Prostate gland (tissue), 2 donors: ENCODE measurements around the gene AVPR1B. TPM values are rescaled to one million over a fixed set of nuclear protein-coding genes. Genes with fewer than 3 reads are reported as not detected.

Experiments used
- DNase-seq: peaks from one replicate; pipeline ENCODE4 v3.0.0-alpha.2; 2019; ENCODE audit warnings: low spot score
- H3K27ac ChIP-seq, 2 donors: fragments of 200-600 bp; sonication (generic); 2 replicates each; pipeline ENCODE4 v1.5.1; 2017 to 2019
- H3K27me3 ChIP-seq: fragments of 200-600 bp; sonication (generic); replicated peaks from 2 replicates; pipeline ENCODE4 v1.5.1; 2019; ENCODE audit not compliant: insufficient read depth
- H3K36me3 ChIP-seq, 2 donors: fragments of 200-600 bp; sonication (generic); 1 replicate in 1 of 2; 2 replicates in 1 of 2; pipeline versions ENCODE4 v1.5.1 to v1.8.1; 2017 to 2019
- H3K4me1 ChIP-seq: fragments of 200-600 bp; sonication (generic); replicated peaks from 2 replicates; pipeline ENCODE4 v1.5.1; 2019
- H3K4me3 ChIP-seq, 2 donors: fragments of 200-600 bp; sonication (generic); 2 replicates each; pipeline ENCODE4 v1.5.1; 2017 to 2019
- H3K9me3 ChIP-seq: fragments of 200-600 bp; sonication (generic); 2 replicates; pipeline ENCODE4 v1.5.1; 2017
- POLR2A ChIP-seq: fragments of 450-650 bp; IDR thresholded peaks from one replicate; pipeline ENCODE4 v1.6.1; 2016; ENCODE audit warnings: antibody characterized with exemption, mild to moderate bottlenecking
- POLR2AphosphoS5 ChIP-seq: sonication (generic); formaldehyde crosslinking; IDR thresholded peaks from one replicate; pipeline ENCODE4 v1.6.1; 2017; ENCODE audit warnings: antibody characterized with exemption
- WGBS: methylation state at CpG from one replicate; pipeline ENCODE4 v1.1.5; 2018; 5-methylcytosine and 5-hydroxymethylcytosine counted together
- intact Hi-C: fragments of 100-400 bp; cut with DNase I; formaldehyde crosslinking; loops from one replicate; pipeline ENCODE4 v1.14.2; 2022
- total RNA-seq, 2 donors: library from RNA; depleted of rRNA; stranded (reverse); fragments of >200 nt; gene quantifications; one replicate each; pipeline ENCODE4 v1.1.0, GENCODE V29; 2016
- TF ChIP-seq, protein P1 (sequence below), 4 experiments: fragments of 200-600 bp in 2 of 4; fragments of 450-650 bp in 2 of 4; sonication (generic) in 2 of 4; IDR thresholded peaks; 1 replicate in 3 of 4; 2 replicates in 1 of 4; pipeline ENCODE4 v1.5.1; 2016 to 2019; ENCODE audit warnings: antibody characterized with exemption in 4 of 4, mild to moderate bottlenecking in 2 of 4, moderate library complexity in 2 of 4

Gene AVPR1B
- total RNA-seq, 2 donors from 2014 or later: not detected

DNA sequence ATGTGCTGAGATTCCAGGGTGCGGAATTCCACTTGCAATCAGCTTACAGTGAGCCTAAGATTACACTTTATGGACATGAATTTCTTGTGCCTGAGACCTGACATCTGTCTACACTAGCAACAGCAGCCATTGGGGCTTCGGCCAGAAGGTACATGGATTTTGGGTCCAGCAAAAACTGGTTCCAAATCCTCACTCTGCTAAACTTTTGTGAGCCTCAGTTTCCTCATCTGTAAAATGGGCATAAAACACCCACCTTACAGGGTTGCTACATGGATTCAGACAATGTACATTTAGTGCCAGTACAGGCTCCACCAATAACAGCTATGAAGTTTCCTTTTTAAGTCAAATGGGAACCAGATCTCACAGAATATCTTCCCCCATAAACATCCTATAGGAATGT is 33.4 kb downstream of the AVPR1B start:
- 88% methylated on average over 2 of the region's 2 CpGs for WGBS
- no peaks in the 10 kb centered on the region for H3K4me1 ChIP-seq

DNA sequence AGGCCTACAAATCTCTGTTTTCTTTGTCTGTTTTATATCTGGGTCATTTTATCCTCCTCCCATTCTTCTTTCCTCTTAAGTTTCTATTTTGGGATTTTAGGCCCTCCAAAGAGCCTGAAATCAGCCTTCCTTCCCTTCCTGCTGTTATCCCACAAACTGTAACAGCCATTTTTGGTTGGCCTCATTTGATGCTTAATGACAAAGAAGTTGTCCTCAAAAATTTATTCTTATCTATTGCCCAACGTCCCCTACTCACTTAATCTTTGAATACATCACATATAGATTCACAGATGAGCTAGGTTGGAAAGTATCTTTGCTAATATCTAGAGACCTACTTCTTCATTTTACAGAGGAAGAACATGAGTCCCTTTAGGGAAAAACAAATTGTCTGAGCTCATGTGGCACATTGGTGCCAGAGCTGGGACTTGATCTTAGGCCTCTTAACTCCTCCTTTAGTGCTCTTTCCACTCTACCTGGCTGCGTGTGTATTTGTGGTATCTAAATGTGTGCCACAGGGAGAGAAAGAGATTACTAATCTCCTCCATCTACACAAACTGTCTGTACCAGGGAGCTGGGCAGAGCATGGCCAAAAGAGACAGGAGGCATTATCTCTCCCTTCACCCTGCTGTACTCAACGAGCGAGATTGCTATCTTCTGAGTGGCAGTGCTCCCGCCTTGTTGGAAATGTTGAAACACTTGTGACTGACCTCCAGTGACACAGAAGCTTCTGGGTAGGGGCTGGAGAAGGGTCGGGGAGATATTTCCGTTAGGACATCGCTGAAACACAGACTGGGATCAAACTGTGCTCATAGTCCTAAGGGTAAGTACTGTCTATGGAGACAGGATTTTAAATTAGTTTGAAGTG is 34.1 kb downstream of the AVPR1B start:
- H3K4me3 ChIP-seq: no peak overlapping the region
- no peaks in the 10 kb centered on the region for H3K36me3 ChIP-seq
- 66% methylated on average over 8 of the region's 8 CpGs for WGBS
- no peak overlapping the region for H3K27ac ChIP-seq
- H3K9me3 ChIP-seq: no peaks in the 10 kb centered on the region
- intact Hi-C loops: no loop called here
- H3K27me3 ChIP-seq: no peaks in the 10 kb centered on the region
- DNase-seq: no peak
- no peak for TF ChIP-seq POLR2AphosphoS5
- TF ChIP-seq POLR2A: no peak
- TF ChIP-seq, protein P1, sequence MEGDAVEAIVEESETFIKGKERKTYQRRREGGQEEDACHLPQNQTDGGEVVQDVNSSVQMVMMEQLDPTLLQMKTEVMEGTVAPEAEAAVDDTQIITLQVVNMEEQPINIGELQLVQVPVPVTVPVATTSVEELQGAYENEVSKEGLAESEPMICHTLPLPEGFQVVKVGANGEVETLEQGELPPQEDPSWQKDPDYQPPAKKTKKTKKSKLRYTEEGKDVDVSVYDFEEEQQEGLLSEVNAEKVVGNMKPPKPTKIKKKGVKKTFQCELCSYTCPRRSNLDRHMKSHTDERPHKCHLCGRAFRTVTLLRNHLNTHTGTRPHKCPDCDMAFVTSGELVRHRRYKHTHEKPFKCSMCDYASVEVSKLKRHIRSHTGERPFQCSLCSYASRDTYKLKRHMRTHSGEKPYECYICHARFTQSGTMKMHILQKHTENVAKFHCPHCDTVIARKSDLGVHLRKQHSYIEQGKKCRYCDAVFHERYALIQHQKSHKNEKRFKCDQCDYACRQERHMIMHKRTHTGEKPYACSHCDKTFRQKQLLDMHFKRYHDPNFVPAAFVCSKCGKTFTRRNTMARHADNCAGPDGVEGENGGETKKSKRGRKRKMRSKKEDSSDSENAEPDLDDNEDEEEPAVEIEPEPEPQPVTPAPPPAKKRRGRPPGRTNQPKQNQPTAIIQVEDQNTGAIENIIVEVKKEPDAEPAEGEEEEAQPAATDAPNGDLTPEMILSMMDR (IDR thresholded peaks at IDR 0.05): no peak
- H3K4me1 ChIP-seq: no peaks in the 10 kb centered on the region

More for the DNA sequence above, 33.4 kb downstream of the AVPR1B start:
- Histone ChIP-seq H3K9me3 (no peaks in the 10 kb centered on the region), H3K4me3 (no peak overlapping the region), H3K27me3 (no peaks in the 10 kb centered on the region), H3K36me3 (no peaks in the 10 kb centered on the region), H3K27ac (no peak overlapping the region)
- intact Hi-C loops: no loop called here
- DNase-seq: no peak
- TF ChIP-seq POLR2A (no peak), POLR2AphosphoS5 (no peak)
- TF ChIP-seq, protein P1 (IDR thresholded peaks at IDR 0.05): no peak

DNA sequence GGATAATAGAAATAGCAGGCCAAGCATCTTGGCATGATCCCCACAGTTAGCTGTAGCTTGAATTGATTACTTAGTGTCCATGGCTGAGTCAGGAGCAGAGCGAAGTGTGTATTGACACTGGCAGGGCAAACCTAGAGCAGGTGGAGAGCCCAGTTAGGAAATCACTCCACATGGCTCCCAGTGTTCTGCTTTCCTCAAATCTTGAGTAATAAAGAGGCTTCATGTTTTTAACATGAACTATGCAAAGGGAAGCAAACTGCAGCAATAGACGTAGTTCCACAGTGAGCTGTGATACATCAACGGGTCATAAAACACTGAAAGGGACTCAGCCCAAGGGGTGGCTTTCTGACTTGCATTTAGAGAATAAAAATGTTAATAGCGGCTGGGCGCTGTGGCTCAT is 35.3 kb downstream of the AVPR1B start:
- no peak for DNase-seq

DNA sequence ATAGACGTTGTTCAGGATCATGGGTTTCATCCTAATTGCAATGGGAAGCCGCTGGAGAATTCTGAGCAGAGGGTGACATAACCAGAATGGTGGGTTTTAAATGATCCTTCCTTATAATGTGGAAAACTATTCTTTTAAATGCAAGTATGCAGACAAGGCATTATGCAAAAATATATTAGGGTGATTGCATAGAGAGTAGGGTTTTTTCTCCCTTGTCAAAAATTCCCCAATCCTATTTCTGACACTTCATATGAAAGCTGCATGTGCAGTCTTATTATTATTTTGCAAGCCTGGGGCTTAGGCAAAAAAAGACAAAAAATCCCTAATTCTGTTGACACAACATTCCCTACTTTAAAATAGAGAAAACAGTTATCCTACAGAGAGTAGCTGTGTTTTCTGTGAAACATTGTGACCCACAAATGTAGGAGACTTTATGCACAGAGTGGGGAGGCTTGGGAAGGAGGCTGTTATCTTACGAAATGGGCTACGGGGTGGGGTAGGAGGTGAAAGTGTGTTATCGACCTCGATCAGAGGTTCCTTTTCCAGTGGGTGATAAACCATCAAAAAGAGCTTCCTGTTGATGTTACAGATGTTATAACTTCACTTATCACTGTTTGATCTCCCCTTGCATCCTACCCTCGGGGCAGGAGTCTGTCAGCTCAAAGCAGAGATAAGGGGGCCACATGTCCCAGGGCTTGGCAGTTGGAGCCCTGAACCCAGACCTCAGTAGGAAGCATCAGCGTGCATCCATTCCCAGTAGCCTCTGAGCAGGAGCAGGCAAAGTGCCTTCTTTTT is 37.0 kb downstream of the AVPR1B start:
- Histone ChIP-seq H3K9me3 (no peaks in the 10 kb centered on the region), H3K36me3 (no peaks in the 10 kb centered on the region), H3K4me1 (no peaks in the 10 kb centered on the region), H3K27ac (no peak overlapping the region), H3K4me3 (no peak overlapping the region), H3K27me3 (no peaks in the 10 kb centered on the region)
- no peak for DNase-seq
- intact Hi-C loops: no loop called here
- TF ChIP-seq POLR2AphosphoS5 (no peak), POLR2A (no peak)
- TF ChIP-seq, protein P1 (IDR thresholded peaks at IDR 0.05): no peak
- 48% methylated on average over 8 of the region's 8 CpGs for WGBS

More for the DNA sequence above, 35.3 kb downstream of the AVPR1B start:
- intact Hi-C loops: no loop called here
- H3K4me3 ChIP-seq: no peak overlapping the region
- no peaks in the 10 kb centered on the region for H3K36me3 ChIP-seq
- no peaks in the 10 kb centered on the region for H3K4me1 ChIP-seq
- H3K27me3 ChIP-seq: no peaks in the 10 kb centered on the region
- TF ChIP-seq POLR2AphosphoS5: no peak
- TF ChIP-seq, protein P1 (IDR thresholded peaks at IDR 0.05): no peak
- TF ChIP-seq POLR2A: no peak
- no peak overlapping the region for H3K27ac ChIP-seq
- 83% methylated on average over 5 of the region's 5 CpGs for WGBS
- no peaks in the 10 kb centered on the region for H3K9me3 ChIP-seq
